ENCODE results near the gene SMIM32.

The SMIM32 gene

GRCh38 chr5:136146201-136146600 is 46.8 kb downstream of the SMIM32 start:
- TF ChIP-seq CTCF (IDR thresholded peaks at IDR 0.05), result no peak
- no peaks in the 10 kb centered on the region for H3K9me3 Mint-ChIP-seq
- no peaks in the 10 kb centered on the region for H3K36me3 Mint-ChIP-seq (ENCODE audit: low read depth)
- DNase-seq, result no peak
- H3K27me3 Mint-ChIP-seq (ENCODE audit: low read depth, poor library complexity), result no peaks in the 10 kb centered on the region
- H3K4me3 Mint-ChIP-seq, result no peak overlapping the region
- no peaks in the 10 kb centered on the region for H3K4me1 Mint-ChIP-seq
- H3K27ac Mint-ChIP-seq, result no peak overlapping the region

- Mint-ChIP-seq H3K27ac (no peak overlapping the region), H3K4me3 (no peak overlapping the region), H3K27me3 (ENCODE audit: low read depth, poor library complexity) (peaks cover 1% of the 10 kb centered on the region), H3K9me3 (no peaks in the 10 kb centered on the region), H3K4me1 (no peaks in the 10 kb centered on the region), H3K36me3 (ENCODE audit: low read depth) (no peaks in the 10 kb centered on the region)
- DNase-seq, result no peak
- TF ChIP-seq CTCF (IDR thresholded peaks at IDR 0.05), result no peak
These were observed 47.9 kb downstream of the SMIM32 start for GRCh38 chr5:136145030-136145429.

GRCh38 chr5:136143763-136144162 is 49.2 kb downstream of the SMIM32 start:
- H3K27me3 Mint-ChIP-seq (ENCODE audit: low read depth, poor library complexity), result peaks cover 2% of the 10 kb centered on the region
- no peaks in the 10 kb centered on the region for H3K9me3 Mint-ChIP-seq
- no peak overlapping the region for H3K27ac Mint-ChIP-seq
- DNase-seq, result no peak
- H3K36me3 Mint-ChIP-seq (ENCODE audit: low read depth), result peaks cover 5% of the 10 kb centered on the region
- peaks cover 8% of the 10 kb centered on the region for H3K4me1 Mint-ChIP-seq
- no peak for TF ChIP-seq CTCF (IDR thresholded peaks at IDR 0.05)
- no peak overlapping the region for H3K4me3 Mint-ChIP-seq

GRCh38 chr5:136143312-136143711 is 49.6 kb downstream of the SMIM32 start:
- no peak for DNase-seq
- Mint-ChIP-seq H3K36me3 (ENCODE audit: low read depth) (peaks cover 6% of the 10 kb centered on the region), H3K27ac (no peak overlapping the region), H3K4me1 (peaks cover 8% of the 10 kb centered on the region), H3K4me3 (no peak overlapping the region), H3K9me3 (no peaks in the 10 kb centered on the region), H3K27me3 (ENCODE audit: low read depth, poor library complexity) (peaks cover 2% of the 10 kb centered on the region)
- no peak for TF ChIP-seq CTCF (IDR thresholded peaks at IDR 0.05)

- DNase-seq, result no peak
- peaks cover 22% of the 10 kb centered on the region for H3K36me3 Mint-ChIP-seq (ENCODE audit: low read depth)
- H3K27me3 Mint-ChIP-seq (ENCODE audit: low read depth, poor library complexity), result peaks cover 2% of the 10 kb centered on the region
- no peak overlapping the region for H3K4me3 Mint-ChIP-seq
- no peaks in the 10 kb centered on the region for H3K9me3 Mint-ChIP-seq
- no peak overlapping the region for H3K27ac Mint-ChIP-seq
- peaks cover 18% of the 10 kb centered on the region for H3K4me1 Mint-ChIP-seq
- no peak for TF ChIP-seq CTCF (IDR thresholded peaks at IDR 0.05)
These were observed 51.4 kb downstream of the SMIM32 start for GRCh38 chr5:136141561-136141960.

Measured in nephron progenitor cell (in vitro differentiated cells).